Kidney (tissue), 14 donors: ENCODE measurements around the gene FAM20C. TPM values are rescaled to one million over a fixed set of nuclear protein-coding genes. Genes with fewer than 3 reads are reported as not detected.

Experiments
- DNase-seq, 5 donors: peaks; one replicate each; pipeline ENCODE4 v3.0.0-alpha.2; 2013 to 2020
- FAIRE-seq: peaks from 2 replicates; lab custom pipeline; 2012; peaks lifted over from hg19 to GRCh38; lab: Jason Lieb, UNC
- H3K27ac ChIP-seq, 2 donors: one replicate each; pipeline ENCODE4 v1.7.0; 2013; ENCODE audit warnings: low read depth in 2 of 2, low read length in 2 of 2, inconsistent platforms in 1 of 2
- H3K27me3 ChIP-seq: one replicate; pipeline ENCODE4 v1.7.1; 2013; ENCODE audit warnings: low read length, inconsistent platforms; ENCODE audit not compliant: control insufficient read depth, insufficient read depth
- H3K36me3 ChIP-seq, 3 donors: one replicate each; pipeline versions ENCODE4 v1.7.0 to v1.7.1; 2013; ENCODE audit warnings: low read length in 3 of 3, control low read depth in 1 of 3, inconsistent platforms in 1 of 3; ENCODE audit not compliant: insufficient read depth in 3 of 3, control insufficient read depth in 2 of 3
- H3K4me1 ChIP-seq, 3 donors: one replicate each; pipeline versions ENCODE4 v1.7.0 to v1.7.1; 2013; ENCODE audit warnings: low read length in 3 of 3, inconsistent platforms in 1 of 3, low read depth in 1 of 3; ENCODE audit not compliant: control insufficient read depth in 2 of 3, insufficient read depth in 2 of 3
- H3K4me3 ChIP-seq, 3 donors: one replicate each; pipeline versions ENCODE4 v1.7.0 to v1.8.1; 2013; ENCODE audit warnings: low read length in 3 of 3, control low read depth in 1 of 3, inconsistent platforms in 1 of 3
- H3K9ac ChIP-seq, 3 donors: one replicate each; pipeline versions ENCODE4 v1.7.0 to v1.7.1; 2013; ENCODE audit warnings: low read length in 3 of 3, control low read depth in 1 of 3, inconsistent platforms in 1 of 3
- H3K9me3 ChIP-seq, 3 donors: one replicate each; pipeline versions ENCODE4 v1.7.0 to v1.7.1; 2013; ENCODE audit warnings: low read length in 3 of 3, control low read depth in 1 of 3, inconsistent platforms in 1 of 3; ENCODE audit not compliant: control insufficient read depth in 2 of 3, insufficient read depth in 1 of 3
- CTCF ChIP-seq: IDR thresholded peaks from 3 replicates; pipeline ENCODE4 v1.5.1; 2012; ENCODE audit warnings: mild to moderate bottlenecking, moderate library complexity, borderline replicate concordance; ENCODE audit not compliant: insufficient read depth; ENCODE audit errors: extremely low read depth
- intact Hi-C: fragments of 100-400 bp; cut with DNase I; formaldehyde crosslinking; loops from one replicate; pipeline ENCODE4 v1.11.1; 2022
- polyA plus RNA-seq: library from polyadenylated mRNA; stranded (reverse); fragments of 350-450 nt; fragmentation: Illumina TruSeq; extraction: RNeasy Lipid Tissue Mini Kit (QIAGEN cat#74804); gene quantifications from one replicate; pipeline ENCODE4 v1.2.3, GENCODE V29; 2014; ENCODE audit warnings: low read depth, low replicate concordance; ENCODE audit not compliant: insufficient read depth
- total RNA-seq: library from RNA; stranded (reverse); fragmentation: NEBNext Ultra II Directional; extraction: Animal tissue kit (Norgen Biotek cat#: 25700); gene quantifications from one replicate; pipeline ENCODE4 v1.2.1, GENCODE V29; 2021
- donor health status: control.
- donor health status: control.
- donor health status: control.
- donor health status: control.
- donor health status: control.
- donor health status: DM: yes; HTN: yes; CAD: no.
- donor health status: Normal renal cell carcinoma (clear cell type).

Gene FAM20C
- total and polyA plus RNA-seq, 2 donors from 2014 or later = 84.9 to 114 TPM

GRCh38 chr7:213324-213993, 21.1 kb downstream of the FAM20C start:
- Histone ChIP-seq H3K4me1 (peaks cover 0 to 20% (median 9%) of the 10 kb centered on the region in 3 donors), H3K9me3 (no peaks in the 10 kb centered on the region), H3K36me3 (peaks cover 0 to 26% (median 0%) of the 10 kb centered on the region in 3 donors), H3K27me3 (no peaks in the 10 kb centered on the region), H3K27ac (no peak overlapping the region), H3K4me3 (no peak overlapping the region), H3K9ac (no peak overlapping the region)
- no peak for FAIRE-seq
- DNase-seq = no peak
- no peak for TF ChIP-seq CTCF
- intact Hi-C loops = no loop called here

- no peak for TF ChIP-seq CTCF
- Histone ChIP-seq H3K9ac (peak overlapping the region in 2 of 3 donors; percentile 9 to 12), H3K27me3 (no peaks in the 10 kb centered on the region), H3K36me3 (peaks cover 0 to 17% (median 0%) of the 10 kb centered on the region in 3 donors), H3K27ac (no peak overlapping the region), H3K4me3 (no peak overlapping the region), H3K4me1 (peaks cover 0 to 21% (median 14%) of the 10 kb centered on the region in 3 donors), H3K9me3 (no peaks in the 10 kb centered on the region)
- no peak for FAIRE-seq
- DNase-seq = no peak
- intact Hi-C loops = no loop called here
Observed at GRCh38 chr7:214410-215212, 22.2 kb downstream of the FAM20C start.

GRCh38 chr7:216360-217300, 24.3 kb downstream of the FAM20C start:
- Histone ChIP-seq H3K4me1 (peaks cover 0 to 26% (median 22%) of the 10 kb centered on the region in 3 donors), H3K9ac (no peak overlapping the region), H3K4me3 (no peak overlapping the region), H3K9me3 (no peaks in the 10 kb centered on the region), H3K27me3 (no peaks in the 10 kb centered on the region), H3K27ac (peak overlapping the region in 1 of 2 donors; percentile 30), H3K36me3 (peaks cover 0 to 16% (median 0%) of the 10 kb centered on the region in 3 donors)
- TF ChIP-seq CTCF = no peak
- no peak for FAIRE-seq
- intact Hi-C loops = no loop called here
- DNase-seq = peak in 4 of 5 donors; percentile 61 to 89 (median 68)
